Peyer's patch (tissue), 4 donors: ENCODE data around the gene STRA6.

Experiments used
- POLR2A ChIP-seq, 2 donors: fragments of 450-650 bp; IDR thresholded peaks; one replicate each; pipeline ENCODE4 v1.5.1; 2017; ENCODE audit warnings: antibody characterized with exemption in 2 of 2, mild to moderate bottlenecking in 2 of 2, moderate library complexity in 2 of 2
- TF ChIP-seq, protein P1 (sequence below), 6 experiments: fragments of 450-650 bp in 4 of 6; fragments of 200-600 bp in 2 of 6; sonication (generic) in 1 of 6; IDR thresholded peaks; one replicate each; pipeline ENCODE4 v1.5.1; 2017 to 2019; ENCODE audit warnings: antibody characterized with exemption in 6 of 6, mild to moderate bottlenecking in 3 of 6, moderate library complexity in 1 of 6

DNA sequence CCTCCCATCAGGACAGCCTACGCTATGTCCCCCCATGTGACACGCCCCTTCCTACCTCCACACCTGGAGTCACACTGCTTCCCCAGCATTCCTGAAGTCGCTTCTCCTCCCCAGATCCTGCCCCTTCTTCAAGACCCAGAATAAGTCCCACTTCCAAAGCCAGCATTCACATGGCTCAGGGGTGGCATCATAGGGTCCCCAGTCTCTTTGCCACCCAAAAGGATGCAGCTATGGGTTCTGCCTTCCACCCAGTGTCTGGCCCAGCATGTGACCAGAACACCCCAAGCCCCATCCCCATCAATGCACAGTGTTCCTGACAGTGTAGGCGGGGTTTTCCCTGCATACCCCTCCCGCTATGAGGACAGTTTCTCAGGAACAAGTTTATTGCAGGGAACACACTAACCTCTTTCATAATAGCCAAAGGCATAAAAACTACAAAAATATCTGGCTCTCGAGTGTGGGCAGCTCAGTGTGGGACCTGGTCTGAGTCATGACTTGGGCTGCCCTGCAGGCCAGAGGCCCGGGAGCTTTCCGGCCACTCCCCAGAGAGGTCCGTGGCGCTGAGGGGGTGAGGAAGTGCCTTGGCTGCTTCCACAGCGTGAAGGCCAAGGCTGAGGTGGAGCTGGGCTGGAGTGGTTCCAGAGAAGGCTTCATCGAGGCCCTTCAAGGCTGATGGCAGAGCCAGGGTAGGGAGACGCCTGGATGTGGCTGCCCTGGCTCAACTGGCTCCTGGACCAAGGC, 23.3 kb downstream of the STRA6 start:
- TF ChIP-seq, protein P1, sequence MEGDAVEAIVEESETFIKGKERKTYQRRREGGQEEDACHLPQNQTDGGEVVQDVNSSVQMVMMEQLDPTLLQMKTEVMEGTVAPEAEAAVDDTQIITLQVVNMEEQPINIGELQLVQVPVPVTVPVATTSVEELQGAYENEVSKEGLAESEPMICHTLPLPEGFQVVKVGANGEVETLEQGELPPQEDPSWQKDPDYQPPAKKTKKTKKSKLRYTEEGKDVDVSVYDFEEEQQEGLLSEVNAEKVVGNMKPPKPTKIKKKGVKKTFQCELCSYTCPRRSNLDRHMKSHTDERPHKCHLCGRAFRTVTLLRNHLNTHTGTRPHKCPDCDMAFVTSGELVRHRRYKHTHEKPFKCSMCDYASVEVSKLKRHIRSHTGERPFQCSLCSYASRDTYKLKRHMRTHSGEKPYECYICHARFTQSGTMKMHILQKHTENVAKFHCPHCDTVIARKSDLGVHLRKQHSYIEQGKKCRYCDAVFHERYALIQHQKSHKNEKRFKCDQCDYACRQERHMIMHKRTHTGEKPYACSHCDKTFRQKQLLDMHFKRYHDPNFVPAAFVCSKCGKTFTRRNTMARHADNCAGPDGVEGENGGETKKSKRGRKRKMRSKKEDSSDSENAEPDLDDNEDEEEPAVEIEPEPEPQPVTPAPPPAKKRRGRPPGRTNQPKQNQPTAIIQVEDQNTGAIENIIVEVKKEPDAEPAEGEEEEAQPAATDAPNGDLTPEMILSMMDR (IDR thresholded peaks at IDR 0.05), result no peak
- TF ChIP-seq POLR2A (IDR thresholded peaks at IDR 0.05), result no peak
